Right atrium auricular region (tissue), 2 donors: Measurements from ENCODE around the gene IRF7. TPM values are rescaled to one million over a fixed set of nuclear protein-coding genes. Genes with fewer than 3 reads are reported as not detected.

Source experiments
- DNase-seq: peaks from one replicate; pipeline ENCODE4 v3.0.0-alpha.2; 2019; ENCODE audit warnings: low spot score
- H3K27ac ChIP-seq, 2 donors: fragments of 200-600 bp; sonication (generic); 1 replicate in 1 of 2; 2 replicates in 1 of 2; pipeline ENCODE4 v1.5.1; 2016 to 2019
- H3K27me3 ChIP-seq, 2 donors: fragments of 200-600 bp; sonication (generic); one replicate each; pipeline versions ENCODE4 v1.5.1 to v1.6.0; 2017 to 2019
- H3K36me3 ChIP-seq: fragments of 200-600 bp; sonication (generic); one replicate; pipeline ENCODE4 v1.5.1; 2016
- H3K4me1 ChIP-seq, 2 donors: fragments of 200-600 bp; sonication (generic); one replicate each; pipeline versions ENCODE4 v1.5.1 to v1.6.0; 2017 to 2019
- H3K4me3 ChIP-seq, 2 donors: fragments of 200-600 bp; sonication (generic); 1 replicate in 1 of 2; 2 replicates in 1 of 2; pipeline ENCODE4 v1.5.1; 2017 to 2019; ENCODE audit warnings: mild to moderate bottlenecking in 1 of 2, moderate library complexity in 1 of 2
- H3K9me3 ChIP-seq, 2 donors: fragments of 200-600 bp; sonication (generic); one replicate each; pipeline ENCODE4 v1.5.1; 2019
- total RNA-seq, 2 donors: library from RNA; depleted of rRNA; stranded (reverse); fragments of >200 nt; gene quantifications; one replicate each; pipeline ENCODE4 v1.1.0, GENCODE V29; 2016
- TF ChIP-seq, protein P1 (sequence below), 2 donors: fragments of 200-600 bp; sonication (generic); IDR thresholded peaks; one replicate each; pipeline ENCODE4 v1.5.1; 2019; ENCODE audit warnings: antibody characterized with exemption in 2 of 2

Gene IRF7
- total RNA-seq, 2 donors from 2014 or later: 9.6 to 14.9 TPM

DNA sequence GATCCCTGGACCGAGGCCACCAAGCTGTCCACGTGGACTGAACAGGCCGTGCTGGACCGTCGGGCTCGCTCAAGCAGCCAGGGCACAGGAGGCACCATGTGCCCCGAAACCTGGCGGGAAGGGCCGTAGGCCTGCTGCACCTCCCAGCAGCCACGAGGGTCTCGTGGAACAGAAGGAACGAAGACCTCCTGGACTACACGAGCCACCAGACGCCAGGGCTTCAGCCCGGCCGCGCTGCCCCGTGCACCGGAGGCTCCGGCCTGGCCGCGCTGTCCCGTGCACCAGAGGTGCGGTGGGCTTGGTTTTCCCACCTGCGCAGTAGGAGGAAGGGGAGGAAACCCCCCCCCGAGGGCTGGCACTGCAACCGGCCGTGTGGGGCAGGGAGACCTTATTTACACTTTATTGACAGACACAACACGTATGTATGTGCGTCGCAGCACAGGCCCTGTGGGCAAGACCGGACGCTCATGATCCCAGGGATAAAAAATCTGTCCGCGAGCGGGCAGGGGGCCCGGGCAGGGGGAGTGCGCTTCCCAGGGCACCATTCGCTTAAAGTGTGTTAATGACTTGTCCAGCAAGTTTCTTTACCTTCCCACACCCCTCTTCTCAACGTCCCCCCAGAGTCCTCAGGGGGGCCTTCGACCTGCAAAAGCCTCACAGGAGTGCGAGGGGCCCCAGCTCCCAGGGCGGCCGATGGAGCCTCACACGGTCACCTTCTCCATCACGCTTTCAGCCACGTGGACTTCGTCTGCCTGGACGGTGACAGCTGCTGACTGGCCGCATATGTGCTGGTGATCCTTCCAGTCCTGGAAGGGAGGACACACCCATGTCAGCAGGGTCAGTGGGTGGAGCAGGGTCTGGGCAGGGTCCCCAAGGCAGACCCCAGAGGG is 28.3 kb upstream of the IRF7 start:
- Histone ChIP-seq H3K36me3 (peaks cover 14% of the 10 kb centered on the region), H3K4me3 (no peak overlapping the region)

DNA sequence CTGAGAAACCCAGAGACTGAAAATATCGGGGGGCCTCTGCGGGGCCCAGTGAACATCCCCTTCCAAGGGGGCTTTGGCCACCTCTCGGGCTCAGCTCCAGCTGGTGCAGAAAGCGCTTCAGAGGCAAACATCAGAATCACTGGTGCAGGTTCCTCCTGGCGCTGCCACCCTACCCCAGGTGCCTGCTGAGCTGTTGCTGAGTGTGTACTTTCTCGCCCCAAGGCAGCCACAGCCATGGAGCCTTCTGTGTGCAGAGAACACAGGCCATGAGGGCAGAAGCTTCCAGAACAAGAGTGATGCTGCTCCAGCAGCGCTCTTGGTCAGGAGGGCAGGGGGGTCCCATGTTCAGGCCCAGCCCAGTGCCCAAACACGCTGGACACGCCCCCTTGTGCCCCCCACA is 27.6 kb upstream of the IRF7 start:
- Histone ChIP-seq H3K27me3 (peaks cover 0 to 4% of the 10 kb centered on the region in 2 donors), H3K27ac (no peak overlapping the region), H3K4me1 (peaks cover 0 to 6% of the 10 kb centered on the region in 2 donors), H3K4me3 (no peak overlapping the region), H3K36me3 (peaks cover 14% of the 10 kb centered on the region), H3K9me3 (no peaks in the 10 kb centered on the region)
- TF ChIP-seq, protein P1, sequence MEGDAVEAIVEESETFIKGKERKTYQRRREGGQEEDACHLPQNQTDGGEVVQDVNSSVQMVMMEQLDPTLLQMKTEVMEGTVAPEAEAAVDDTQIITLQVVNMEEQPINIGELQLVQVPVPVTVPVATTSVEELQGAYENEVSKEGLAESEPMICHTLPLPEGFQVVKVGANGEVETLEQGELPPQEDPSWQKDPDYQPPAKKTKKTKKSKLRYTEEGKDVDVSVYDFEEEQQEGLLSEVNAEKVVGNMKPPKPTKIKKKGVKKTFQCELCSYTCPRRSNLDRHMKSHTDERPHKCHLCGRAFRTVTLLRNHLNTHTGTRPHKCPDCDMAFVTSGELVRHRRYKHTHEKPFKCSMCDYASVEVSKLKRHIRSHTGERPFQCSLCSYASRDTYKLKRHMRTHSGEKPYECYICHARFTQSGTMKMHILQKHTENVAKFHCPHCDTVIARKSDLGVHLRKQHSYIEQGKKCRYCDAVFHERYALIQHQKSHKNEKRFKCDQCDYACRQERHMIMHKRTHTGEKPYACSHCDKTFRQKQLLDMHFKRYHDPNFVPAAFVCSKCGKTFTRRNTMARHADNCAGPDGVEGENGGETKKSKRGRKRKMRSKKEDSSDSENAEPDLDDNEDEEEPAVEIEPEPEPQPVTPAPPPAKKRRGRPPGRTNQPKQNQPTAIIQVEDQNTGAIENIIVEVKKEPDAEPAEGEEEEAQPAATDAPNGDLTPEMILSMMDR (IDR thresholded peaks at IDR 0.05): no peak
- no peak for DNase-seq

More for the DNA sequence above, 28.3 kb upstream of the IRF7 start:
- Histone ChIP-seq H3K4me1 (peaks cover 0 to 3% of the 10 kb centered on the region in 2 donors), H3K27ac (no peak overlapping the region), H3K27me3 (peaks cover 0 to 2% of the 10 kb centered on the region in 2 donors), H3K9me3 (no peaks in the 10 kb centered on the region)
- no peak for DNase-seq
- TF ChIP-seq, protein P1 (IDR thresholded peaks at IDR 0.05): no peak

DNA sequence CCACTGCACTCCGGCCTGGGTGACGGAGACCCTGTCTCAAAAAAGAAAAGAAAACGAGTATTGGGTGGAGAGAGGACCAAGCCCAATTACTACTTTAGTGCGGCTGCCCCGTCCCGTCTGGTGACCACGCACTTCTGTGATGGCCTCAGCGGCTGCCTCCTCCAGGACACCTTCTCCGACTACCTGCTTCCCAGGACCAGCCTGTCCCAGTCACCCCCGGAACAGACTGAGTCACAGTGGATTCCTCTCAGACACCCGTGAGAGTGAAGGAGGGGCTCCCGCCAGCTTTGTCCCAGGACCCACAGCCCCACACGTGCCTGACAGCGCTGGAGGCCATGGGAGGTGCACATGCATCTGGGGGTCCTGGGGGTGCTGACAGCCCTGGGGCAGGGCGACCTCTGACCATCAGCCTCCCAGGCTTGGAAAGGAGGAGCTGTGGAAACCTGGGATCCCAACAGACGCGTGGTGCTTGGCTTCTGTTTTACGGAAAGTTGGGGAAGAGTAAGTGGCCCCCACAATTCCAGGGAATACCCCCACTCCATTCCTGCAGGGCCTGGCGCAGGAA is 26.1 kb upstream of the IRF7 start:
- H3K36me3 ChIP-seq: peaks cover 14% of the 10 kb centered on the region
- H3K4me1 ChIP-seq: peaks cover 0 to 17% of the 10 kb centered on the region in 2 donors
- H3K27ac ChIP-seq: no peak overlapping the region
- TF ChIP-seq, protein P1 (IDR thresholded peaks at IDR 0.05): no peak
- DNase-seq: no peak
- no peak overlapping the region for H3K4me3 ChIP-seq
- H3K27me3 ChIP-seq: peaks cover 0 to 12% of the 10 kb centered on the region in 2 donors
- no peaks in the 10 kb centered on the region for H3K9me3 ChIP-seq

DNA sequence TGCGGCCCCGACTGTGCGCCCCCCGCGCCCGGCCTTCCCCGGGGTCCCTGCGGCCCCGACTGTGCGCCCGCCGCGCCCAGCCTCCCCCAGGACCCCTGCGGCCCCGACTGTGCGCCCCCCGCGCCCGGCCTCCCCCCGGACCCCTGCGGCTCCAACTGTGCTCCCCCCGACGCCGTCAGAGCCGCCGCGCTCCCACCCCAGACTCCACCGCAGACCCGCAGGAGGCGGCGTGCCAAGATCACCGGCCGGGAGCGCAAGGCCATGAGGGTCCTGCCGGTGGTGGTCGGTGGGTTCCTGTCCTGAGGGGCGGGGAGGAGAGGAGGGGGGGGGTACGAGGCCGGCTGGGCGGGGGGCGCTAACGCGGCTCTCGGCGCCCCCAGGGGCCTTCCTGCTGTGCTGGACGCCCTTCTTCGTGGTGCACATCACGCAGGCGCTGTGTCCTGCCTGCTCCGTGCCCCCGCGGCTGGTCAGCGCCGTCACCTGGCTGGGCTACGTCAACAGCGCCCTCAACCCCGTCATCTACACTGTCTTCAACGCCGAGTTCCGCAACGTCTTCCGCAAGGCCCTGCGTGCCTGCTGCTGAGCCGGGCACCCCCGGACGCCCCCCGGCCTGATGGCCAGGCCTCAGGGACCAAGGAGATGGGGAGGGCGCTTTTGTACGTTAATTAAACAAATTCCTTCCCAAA is 24.4 kb upstream of the IRF7 start:
- no peaks in the 10 kb centered on the region for H3K9me3 ChIP-seq
- TF ChIP-seq, protein P1 (IDR thresholded peaks at IDR 0.05): no peak
- H3K4me3 ChIP-seq: no peak overlapping the region
- peaks cover 0 to 12% of the 10 kb centered on the region in 2 donors for H3K27me3 ChIP-seq
- DNase-seq: no peak
- H3K36me3 ChIP-seq: peaks cover 14% of the 10 kb centered on the region
- H3K27ac ChIP-seq: no peak overlapping the region
- H3K4me1 ChIP-seq: peaks cover 0 to 24% of the 10 kb centered on the region in 2 donors

DNA sequence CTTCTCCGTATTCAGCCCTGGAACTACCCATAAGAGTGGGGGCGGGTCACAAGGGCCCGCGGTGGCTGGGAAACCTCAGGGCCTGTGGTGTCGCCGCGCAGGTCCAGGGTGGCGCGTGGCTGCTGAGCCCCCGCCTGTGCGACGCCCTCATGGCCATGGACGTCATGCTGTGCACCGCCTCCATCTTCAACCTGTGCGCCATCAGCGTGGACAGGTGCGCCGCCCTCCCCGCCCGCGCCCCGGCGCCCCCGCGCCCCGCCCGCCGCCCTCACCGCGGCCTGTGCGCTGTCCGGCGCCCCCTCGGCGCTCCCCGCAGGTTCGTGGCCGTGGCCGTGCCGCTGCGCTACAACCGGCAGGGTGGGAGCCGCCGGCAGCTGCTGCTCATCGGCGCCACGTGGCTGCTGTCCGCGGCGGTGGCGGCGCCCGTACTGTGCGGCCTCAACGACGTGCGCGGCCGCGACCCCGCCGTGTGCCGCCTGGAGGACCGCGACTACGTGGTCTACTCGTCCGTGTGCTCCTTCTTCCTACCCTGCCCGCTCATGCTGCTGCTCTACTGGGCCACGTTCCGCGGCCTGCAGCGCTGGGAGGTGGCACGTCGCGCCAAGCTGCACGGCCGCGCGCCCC is 23.7 kb upstream of the IRF7 start:
- no peaks in the 10 kb centered on the region for H3K9me3 ChIP-seq
- H3K4me1 ChIP-seq: peaks cover 0 to 24% of the 10 kb centered on the region in 2 donors
- no peak for DNase-seq
- H3K36me3 ChIP-seq: peaks cover 13% of the 10 kb centered on the region
- no peak overlapping the region for H3K4me3 ChIP-seq
- peaks cover 0 to 12% of the 10 kb centered on the region in 2 donors for H3K27me3 ChIP-seq
- H3K27ac ChIP-seq: no peak overlapping the region
- TF ChIP-seq, protein P1 (IDR thresholded peaks at IDR 0.05): no peak
